IMR-90 (cell line): ENCODE measurements around the gene ADAMTS19.

Source experiments
- BHLHE40 ChIP-seq: fragments of 150-350 bp; IDR thresholded peaks from 2 replicates; pipeline ENCODE4 v1.6.1; 2016; ENCODE audit warnings: mild to moderate bottlenecking, low read depth, low read length
- CHD1 ChIP-seq: IDR thresholded peaks from 2 replicates; pipeline ENCODE4 v1.6.1; 2012; ENCODE audit warnings: low read depth, low read length, improper control_type of control experiment
- FOS ChIP-seq: fragments of 150-350 bp; IDR thresholded peaks from 2 replicates; pipeline ENCODE4 v1.6.1; 2016; ENCODE audit warnings: low read depth, low read length
- MXI1 ChIP-seq: IDR thresholded peaks from 2 replicates; pipeline ENCODE4 v1.6.1; 2012; ENCODE audit warnings: low read depth, mild to moderate bottlenecking, low read length, moderate library complexity, borderline replicate concordance
- POLR2A ChIP-seq: IDR thresholded peaks from 2 replicates; pipeline ENCODE4 v1.6.1; 2012; ENCODE audit warnings: mild to moderate bottlenecking, low read depth, low read length
- RAD21 ChIP-seq: IDR thresholded peaks from 2 replicates; pipeline ENCODE4 v1.6.1; 2012; ENCODE audit warnings: low read length, improper control_type of control experiment
- TF ChIP-seq, protein P1 (sequence below): conservative IDR thresholded peaks from 2 replicates; pipeline ENCODE4 v1.5.1; 2012; ENCODE audit warnings: mild to moderate bottlenecking, low read depth, low read length, improper control_type of control experiment

DNA sequence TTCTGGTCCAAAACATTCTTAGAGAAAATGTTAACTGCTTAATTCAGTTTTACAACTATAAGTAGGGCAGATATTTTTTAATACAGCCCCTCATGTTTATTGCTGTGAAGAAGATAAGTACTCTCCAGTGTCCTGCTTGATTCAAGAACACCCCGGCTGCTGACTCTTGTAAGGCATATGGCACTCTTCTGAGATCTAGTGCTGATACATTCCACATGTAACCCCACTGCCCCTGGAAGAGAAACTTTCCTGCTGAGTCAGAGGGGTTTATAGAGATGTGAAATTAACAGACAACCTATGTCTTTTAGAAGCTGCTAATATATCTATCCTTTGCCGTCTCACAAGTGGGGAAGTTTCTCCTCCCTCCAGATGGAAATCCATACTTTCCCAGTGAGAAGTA is 286.8 kb downstream of the ADAMTS19 start:
- TF ChIP-seq, protein P1, sequence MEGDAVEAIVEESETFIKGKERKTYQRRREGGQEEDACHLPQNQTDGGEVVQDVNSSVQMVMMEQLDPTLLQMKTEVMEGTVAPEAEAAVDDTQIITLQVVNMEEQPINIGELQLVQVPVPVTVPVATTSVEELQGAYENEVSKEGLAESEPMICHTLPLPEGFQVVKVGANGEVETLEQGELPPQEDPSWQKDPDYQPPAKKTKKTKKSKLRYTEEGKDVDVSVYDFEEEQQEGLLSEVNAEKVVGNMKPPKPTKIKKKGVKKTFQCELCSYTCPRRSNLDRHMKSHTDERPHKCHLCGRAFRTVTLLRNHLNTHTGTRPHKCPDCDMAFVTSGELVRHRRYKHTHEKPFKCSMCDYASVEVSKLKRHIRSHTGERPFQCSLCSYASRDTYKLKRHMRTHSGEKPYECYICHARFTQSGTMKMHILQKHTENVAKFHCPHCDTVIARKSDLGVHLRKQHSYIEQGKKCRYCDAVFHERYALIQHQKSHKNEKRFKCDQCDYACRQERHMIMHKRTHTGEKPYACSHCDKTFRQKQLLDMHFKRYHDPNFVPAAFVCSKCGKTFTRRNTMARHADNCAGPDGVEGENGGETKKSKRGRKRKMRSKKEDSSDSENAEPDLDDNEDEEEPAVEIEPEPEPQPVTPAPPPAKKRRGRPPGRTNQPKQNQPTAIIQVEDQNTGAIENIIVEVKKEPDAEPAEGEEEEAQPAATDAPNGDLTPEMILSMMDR = no peak
- TF ChIP-seq BHLHE40 (no peak), RAD21 (no peak), CHD1 (no peak), MXI1 (no peak), POLR2A (no peak), FOS (no peak)
